Measurements from ENCODE around the gene XCR1. TPM values are rescaled to one million over a fixed set of nuclear protein-coding genes. Genes with fewer than 3 reads are reported as not detected.

Gene XCR1
- total and polyA plus RNA-seq, 2 experiments from 2014 or later = not detected

DNA sequence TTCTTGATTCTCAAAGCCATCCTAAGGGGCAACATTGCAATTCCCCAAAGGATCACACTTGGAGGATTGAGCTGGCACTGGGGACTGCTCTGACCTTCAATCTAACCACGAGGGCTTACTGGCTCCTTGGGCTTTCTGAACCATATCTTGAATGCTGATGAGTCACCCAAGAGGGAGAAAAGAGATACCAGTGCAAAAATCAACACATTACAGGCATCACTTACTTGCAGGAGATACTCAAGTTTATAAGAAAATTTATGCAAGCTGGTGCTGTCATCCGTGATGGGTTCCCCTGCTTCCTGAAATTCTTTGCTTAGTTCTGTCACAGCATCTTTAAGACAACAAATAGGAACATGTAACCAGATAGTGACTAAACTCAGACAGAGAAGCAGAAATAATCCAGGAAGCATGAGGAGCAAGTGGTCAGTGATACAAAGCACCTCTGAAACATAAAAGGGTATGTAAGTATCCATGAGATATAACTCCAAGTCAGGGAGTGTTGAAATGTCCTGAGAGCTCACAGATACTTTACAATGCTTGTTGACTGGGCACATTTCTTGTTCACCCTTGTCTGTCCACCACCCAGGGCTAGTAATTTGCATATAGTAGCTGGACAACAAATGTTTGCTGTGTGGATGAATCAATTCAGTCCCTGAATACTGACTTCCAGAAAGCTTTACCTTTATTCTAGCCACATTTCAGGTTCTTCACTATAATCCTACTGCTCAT lies 45.8 kb downstream of the XCR1 start (continued):
- TF ChIP-seq, protein P1, sequence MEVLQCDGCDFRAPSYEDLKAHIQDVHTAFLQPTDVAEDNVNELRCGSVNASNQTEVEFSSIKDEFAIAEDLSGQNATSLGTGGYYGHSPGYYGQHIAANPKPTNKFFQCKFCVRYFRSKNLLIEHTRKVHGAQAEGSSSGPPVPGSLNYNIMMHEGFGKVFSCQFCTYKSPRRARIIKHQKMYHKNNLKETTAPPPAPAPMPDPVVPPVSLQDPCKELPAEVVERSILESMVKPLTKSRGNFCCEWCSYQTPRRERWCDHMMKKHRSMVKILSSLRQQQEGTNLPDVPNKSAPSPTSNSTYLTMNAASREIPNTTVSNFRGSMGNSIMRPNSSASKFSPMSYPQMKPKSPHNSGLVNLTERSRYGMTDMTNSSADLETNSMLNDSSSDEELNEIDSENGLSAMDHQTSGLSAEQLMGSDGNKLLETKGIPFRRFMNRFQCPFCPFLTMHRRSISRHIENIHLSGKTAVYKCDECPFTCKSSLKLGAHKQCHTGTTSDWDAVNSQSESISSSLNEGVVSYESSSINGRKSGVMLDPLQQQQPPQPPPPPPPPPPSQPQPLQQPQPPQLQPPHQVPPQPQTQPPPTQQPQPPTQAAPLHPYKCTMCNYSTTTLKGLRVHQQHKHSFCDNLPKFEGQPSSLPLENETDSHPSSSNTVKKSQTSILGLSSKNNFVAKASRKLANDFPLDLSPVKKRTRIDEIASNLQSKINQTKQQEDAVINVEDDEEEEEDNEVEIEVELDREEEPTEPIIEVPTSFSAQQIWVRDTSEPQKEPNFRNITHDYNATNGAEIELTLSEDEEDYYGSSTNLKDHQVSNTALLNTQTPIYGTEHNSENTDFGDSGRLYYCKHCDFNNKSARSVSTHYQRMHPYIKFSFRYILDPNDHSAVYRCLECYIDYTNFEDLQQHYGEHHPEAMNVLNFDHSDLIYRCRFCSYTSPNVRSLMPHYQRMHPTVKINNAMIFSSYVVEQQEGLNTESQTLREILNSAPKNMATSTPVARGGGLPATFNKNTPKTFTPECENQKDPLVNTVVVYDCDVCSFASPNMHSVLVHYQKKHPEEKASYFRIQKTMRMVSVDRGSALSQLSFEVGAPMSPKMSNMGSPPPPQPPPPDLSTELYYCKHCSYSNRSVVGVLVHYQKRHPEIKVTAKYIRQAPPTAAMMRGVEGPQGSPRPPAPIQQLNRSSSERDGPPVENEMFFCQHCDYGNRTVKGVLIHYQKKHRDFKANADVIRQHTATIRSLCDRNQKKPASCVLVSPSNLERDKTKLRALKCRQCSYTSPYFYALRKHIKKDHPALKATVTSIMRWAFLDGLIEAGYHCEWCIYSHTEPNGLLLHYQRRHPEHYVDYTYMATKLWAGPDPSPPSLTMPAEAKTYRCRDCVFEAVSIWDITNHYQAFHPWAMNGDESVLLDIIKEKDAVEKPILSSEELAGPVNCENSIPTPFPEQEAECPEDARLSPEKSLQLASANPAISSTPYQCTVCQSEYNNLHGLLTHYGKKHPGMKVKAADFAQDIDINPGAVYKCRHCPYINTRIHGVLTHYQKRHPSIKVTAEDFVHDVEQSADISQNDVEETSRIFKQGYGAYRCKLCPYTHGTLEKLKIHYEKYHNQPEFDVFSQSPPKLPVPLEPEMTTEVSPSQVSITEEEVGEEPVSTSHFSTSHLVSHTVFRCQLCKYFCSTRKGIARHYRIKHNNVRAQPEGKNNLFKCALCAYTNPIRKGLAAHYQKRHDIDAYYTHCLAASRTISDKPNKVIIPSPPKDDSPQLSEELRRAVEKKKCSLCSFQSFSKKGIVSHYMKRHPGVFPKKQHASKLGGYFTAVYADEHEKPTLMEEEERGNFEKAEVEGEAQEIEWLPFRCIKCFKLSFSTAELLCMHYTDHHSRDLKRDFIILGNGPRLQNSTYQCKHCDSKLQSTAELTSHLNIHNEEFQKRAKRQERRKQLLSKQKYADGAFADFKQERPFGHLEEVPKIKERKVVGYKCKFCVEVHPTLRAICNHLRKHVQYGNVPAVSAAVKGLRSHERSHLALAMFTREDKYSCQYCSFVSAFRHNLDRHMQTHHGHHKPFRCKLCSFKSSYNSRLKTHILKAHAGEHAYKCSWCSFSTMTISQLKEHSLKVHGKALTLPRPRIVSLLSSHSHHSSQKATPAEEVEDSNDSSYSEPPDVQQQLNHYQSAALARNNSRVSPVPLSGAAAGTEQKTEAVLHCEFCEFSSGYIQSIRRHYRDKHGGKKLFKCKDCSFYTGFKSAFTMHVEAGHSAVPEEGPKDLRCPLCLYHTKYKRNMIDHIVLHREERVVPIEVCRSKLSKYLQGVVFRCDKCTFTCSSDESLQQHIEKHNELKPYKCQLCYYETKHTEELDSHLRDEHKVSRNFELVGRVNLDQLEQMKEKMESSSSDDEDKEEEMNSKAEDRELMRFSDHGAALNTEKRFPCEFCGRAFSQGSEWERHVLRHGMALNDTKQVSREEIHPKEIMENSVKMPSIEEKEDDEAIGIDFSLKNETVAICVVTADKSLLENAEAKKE (CRISPR knock-in tag; IDR thresholded peaks at IDR 0.05) = no peak
- TF ChIP-seq CREB1 (CRISPR knock-in tag; IDR thresholded peaks at IDR 0.05; ENCODE audit: low read depth) (no peak), ZNF114 (CRISPR knock-in tag; IDR thresholded peaks at IDR 0.05) (no peak), STAT1 (IDR thresholded peaks at IDR 0.05; ENCODE audit: unreplicated experiment) (no peak)

DNA sequence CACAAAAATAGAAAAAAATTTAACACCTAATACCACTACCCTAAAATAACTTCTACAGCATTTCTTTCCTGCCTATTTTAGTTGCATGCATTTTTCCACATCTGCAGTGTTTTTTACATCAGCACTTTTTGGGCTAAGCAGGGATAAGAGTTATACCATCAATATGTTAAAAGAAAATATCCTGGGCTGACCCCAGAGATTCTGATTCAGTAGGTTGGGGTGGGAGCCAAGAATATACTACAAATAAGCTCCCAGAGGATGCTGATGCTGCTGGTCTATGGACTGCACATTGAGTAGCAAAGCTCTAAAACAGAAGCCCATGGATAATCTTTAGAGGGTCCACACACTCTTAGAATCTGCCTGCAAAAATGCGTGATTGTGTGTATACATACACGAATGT lies 46.5 kb downstream of the XCR1 start:
- DNase-seq (ENCODE audit: low spot score) (no peak), ATAC-seq (no peak)
- Mint-ChIP-seq H3K27ac (no peak overlapping the region), H3K9me3 (no peaks in the 10 kb centered on the region; the same call in 2 of the 3 replicates), H3K4me3 (no peak overlapping the region), H3K4me1 (no peaks in the 10 kb centered on the region), H3K36me3 (ENCODE audit: low read depth) (peaks cover 47% of the 10 kb centered on the region), H3K27me3 (ENCODE audit: insufficient read depth, low read depth, poor library complexity) (peaks cover 4% of the 10 kb centered on the region)
- Histone ChIP-seq H3K4me2 (no peak overlapping the region), H2AFZ (no peak overlapping the region), H3K36me3 (ENCODE audit: insufficient read depth) (peaks cover 57% of the 10 kb centered on the region), H3K4me1 (ENCODE audit: insufficient read depth) (no peaks in the 10 kb centered on the region), H3K79me2 (replicated peaks; ENCODE audit: insufficient read depth) (no peaks in the 10 kb centered on the region), H3K27me3 (ENCODE audit: insufficient read depth) (no peaks in the 10 kb centered on the region), H3K27ac (ENCODE audit: low read depth) (no peak overlapping the region), H4K20me1 (replicated peaks; ENCODE audit: insufficient read depth) (peaks cover 9% of the 10 kb centered on the region), H3F3A (replicated peaks; ENCODE audit: low read depth) (no peaks in the 10 kb centered on the region), H3K9me2 (ENCODE audit: insufficient read depth) (no peaks in the 10 kb centered on the region), H3K4me3 (no peak overlapping the region)
- TF ChIP-seq, protein P1 (CRISPR knock-in tag; IDR thresholded peaks at IDR 0.05) = no peak
- TF ChIP-seq CREB1 (CRISPR knock-in tag; IDR thresholded peaks at IDR 0.05; ENCODE audit: low read depth) (no peak), ZNF114 (CRISPR knock-in tag; IDR thresholded peaks at IDR 0.05) (no peak), POLR2AphosphoS5 (IDR thresholded peaks at IDR 0.05; ENCODE audit: low read depth) (no peak), EZH2 (IDR thresholded peaks at IDR 0.05; ENCODE audit: low read depth, unreplicated experiment) (no peak), ZNF331 (CRISPR knock-in tag; IDR thresholded peaks at IDR 0.05; ENCODE audit: low read depth) (no peak)
